CD4-positive, CD25-positive, alpha-beta regulatory T cell (primary cell): ENCODE results near the gene LDAH. TPM values are rescaled to one million over a fixed set of nuclear protein-coding genes. Genes with fewer than 3 reads are reported as not detected.
A peak's percentile ranks its signal among the peaks of the same experiment; 100 is the strongest.

Experiments used
- ATAC-seq, 2 donors: fragments of 150-1000 bp; cut with Tn5 transposase; one replicate each; pipeline ENCODE4 v1.10.0; 2021; ENCODE audit warnings: low read depth in 2 of 2, moderate number of reproducible peaks in 2 of 2, moderate library complexity in 1 of 2
- DNase-seq, 3 donors: peaks; one replicate each; pipeline versions ENCODE4 v3.0.0 to v3.0.0-alpha.2; 2012 to 2022; ENCODE audit warnings: mixed read lengths in 1 of 3
- H3K27ac ChIP-seq: one replicate; pipeline ENCODE4 v1.7.0; 2013; ENCODE audit warnings: mild to moderate bottlenecking, low read length; ENCODE audit not compliant: insufficient read depth, poor library complexity, severe bottlenecking
- H3K27me3 ChIP-seq: one replicate; pipeline ENCODE4 v1.7.0; 2013; ENCODE audit warnings: low read length; ENCODE audit not compliant: control insufficient read depth, insufficient read depth
- H3K36me3 ChIP-seq: one replicate; pipeline ENCODE4 v1.7.0; 2013; ENCODE audit warnings: mild to moderate bottlenecking, low read length, moderate library complexity; ENCODE audit not compliant: control insufficient read depth, insufficient read depth
- H3K4me1 ChIP-seq: 2 replicates; pipeline ENCODE4 v1.7.0; 2013; ENCODE audit warnings: mild to moderate bottlenecking, low read length; ENCODE audit not compliant: insufficient read depth, control insufficient read depth, poor library complexity, severe bottlenecking
- H3K4me3 ChIP-seq: one replicate; pipeline ENCODE4 v1.7.0; 2013; ENCODE audit warnings: low read depth, mild to moderate bottlenecking, low read length, moderate library complexity
- H3K9me3 ChIP-seq, 2 experiments: 1 replicate in 1 of 2; 2 replicates in 1 of 2; pipeline ENCODE4 v1.7.0; 2013; ENCODE audit warnings: low read length in 2 of 2, mild to moderate bottlenecking in 1 of 2, moderate library complexity in 1 of 2; ENCODE audit not compliant: control insufficient read depth in 2 of 2
- H3K27ac Mint-ChIP-seq, 3 donors: one replicate each; pipeline ENCODE4 v1.8.0; 2020 to 2022; ENCODE audit warnings: mild to moderate bottlenecking in 3 of 3, mixed read lengths in 3 of 3, moderate library complexity in 2 of 3
- H3K27me3 Mint-ChIP-seq: one replicate; pipeline ENCODE4 v1.8.0; 2022; ENCODE audit warnings: mild to moderate bottlenecking, mixed read lengths
- H3K36me3 Mint-ChIP-seq: one replicate; pipeline ENCODE4 v1.8.0; 2020; ENCODE audit warnings: mixed read lengths
- H3K4me1 Mint-ChIP-seq, 4 donors: one replicate each; pipeline ENCODE4 v1.8.0; 2020 to 2022; ENCODE audit warnings: mixed read lengths in 4 of 4, mild to moderate bottlenecking in 1 of 4
- H3K4me3 Mint-ChIP-seq, 4 donors: one replicate each; pipeline ENCODE4 v1.8.0; 2020 to 2022; ENCODE audit warnings: mild to moderate bottlenecking in 4 of 4, mixed read lengths in 4 of 4, moderate library complexity in 3 of 4
- H3K9me3 Mint-ChIP-seq, 7 donors: one replicate each; pipeline ENCODE4 v1.8.0; 2020 to 2022; ENCODE audit warnings: mixed read lengths in 7 of 7, mild to moderate bottlenecking in 3 of 7, moderate library complexity in 2 of 7
- polyA plus RNA-seq, 4 donors: library from polyadenylated mRNA; unstranded; fragments of 300-500 nt; fragmentation: Illumina TruSeq; gene quantifications; one replicate each; pipeline ENCODE4 v1.2.3, GENCODE V29; 2021
- total RNA-seq: library from RNA; stranded (reverse); gene quantifications from one replicate; pipeline ENCODE4 v1.2.3, GENCODE V29; 2022

LDAH gene
- total and polyA plus RNA-seq, 5 donors from 2014 or later, result 13.8 to 16.8 (median 14.9) TPM

GRCh38 chr2:20704886-20705285 lies 118.0 kb downstream of the LDAH start:
- Mint-ChIP-seq H3K36me3 (peaks cover 28% of the 10 kb centered on the region), H3K27me3 (no peaks in the 10 kb centered on the region), H3K4me3 (no peak overlapping the region), H3K9me3 (peaks cover 0 to 2% (median 0%) of the 10 kb centered on the region in 7 donors), H3K4me1 (peaks cover under 1 to 11% (median 4%) of the 10 kb centered on the region in 4 donors), H3K27ac (no peak overlapping the region)
- no peaks in the 10 kb centered on the region for H3K9me3 ChIP-seq
- no peak overlapping the region for H3K27ac ChIP-seq
- no peak for DNase-seq
- no peak for ATAC-seq
- H3K27me3 ChIP-seq, result no peaks in the 10 kb centered on the region
- H3K4me1 ChIP-seq, result no peaks in the 10 kb centered on the region
- no peak overlapping the region for H3K4me3 ChIP-seq
- H3K36me3 ChIP-seq, result peaks cover under 1% of the 10 kb centered on the region

GRCh38 chr2:20702563-20702962 lies 120.3 kb downstream of the LDAH start:
- H3K36me3 Mint-ChIP-seq, result peaks cover 35% of the 10 kb centered on the region
- no peak overlapping the region for H3K4me3 Mint-ChIP-seq
- H3K9me3 Mint-ChIP-seq, result peaks cover 0 to 2% (median 0%) of the 10 kb centered on the region in 7 donors
- no peak for ATAC-seq
- Histone ChIP-seq H3K27me3 (no peaks in the 10 kb centered on the region), H3K4me1 (no peaks in the 10 kb centered on the region), H3K4me3 (no peak overlapping the region), H3K36me3 (peaks cover 2% of the 10 kb centered on the region), H3K27ac (no peak overlapping the region), H3K9me3 (no peaks in the 10 kb centered on the region)
- no peaks in the 10 kb centered on the region for H3K27me3 Mint-ChIP-seq
- H3K4me1 Mint-ChIP-seq, result peaks cover 8 to 11% (median 10%) of the 10 kb centered on the region in 4 donors
- H3K27ac Mint-ChIP-seq, result no peak overlapping the region
- DNase-seq, result no peak

- peaks cover 43% of the 10 kb centered on the region for H3K36me3 Mint-ChIP-seq
- no peak overlapping the region for H3K4me3 ChIP-seq
Observed at GRCh38 chr2:20698916-20699613, 123.8 kb downstream of the LDAH start.

GRCh38 chr2:20697322-20697934 lies 125.5 kb downstream of the LDAH start:
- peak overlapping the region in 1 of 3 donors; percentile 15 for H3K27ac Mint-ChIP-seq
- DNase-seq, result no peak
- H3K36me3 Mint-ChIP-seq, result peaks cover 41% of the 10 kb centered on the region

More at GRCh38 chr2:20698916-20699613, 123.8 kb downstream of the LDAH start:
- peaks cover 3 to 11% (median 7%) of the 10 kb centered on the region in 4 donors for H3K4me1 Mint-ChIP-seq
- H3K27me3 Mint-ChIP-seq, result no peaks in the 10 kb centered on the region
- Histone ChIP-seq H3K36me3 (peaks cover 10% of the 10 kb centered on the region), H3K27ac (no peak overlapping the region), H3K4me1 (no peaks in the 10 kb centered on the region), H3K9me3 (no peaks in the 10 kb centered on the region), H3K27me3 (no peaks in the 10 kb centered on the region)
- ATAC-seq (no peak), DNase-seq (no peak)
- H3K27ac Mint-ChIP-seq, result peak overlapping the region in 1 of 3 donors; percentile 12
- H3K9me3 Mint-ChIP-seq, result no peaks in the 10 kb centered on the region
- no peak overlapping the region for H3K4me3 Mint-ChIP-seq

GRCh38 chr2:20696366-20696765 lies 126.5 kb downstream of the LDAH start:
- Histone ChIP-seq H3K27ac (no peak overlapping the region), H3K27me3 (no peaks in the 10 kb centered on the region), H3K4me1 (no peaks in the 10 kb centered on the region), H3K4me3 (no peak overlapping the region), H3K36me3 (peaks cover 15% of the 10 kb centered on the region), H3K9me3 (no peaks in the 10 kb centered on the region)
- no peaks in the 10 kb centered on the region for H3K9me3 Mint-ChIP-seq
- no peak overlapping the region for H3K4me3 Mint-ChIP-seq
- ATAC-seq (no peak), DNase-seq (no peak)
- H3K36me3 Mint-ChIP-seq, result peaks cover 39% of the 10 kb centered on the region
- peaks cover 3 to 11% (median 7%) of the 10 kb centered on the region in 4 donors for H3K4me1 Mint-ChIP-seq
- H3K27ac Mint-ChIP-seq, result no peak overlapping the region
- H3K27me3 Mint-ChIP-seq, result no peaks in the 10 kb centered on the region

More at GRCh38 chr2:20697322-20697934, 125.5 kb downstream of the LDAH start:
- H3K27ac ChIP-seq, result no peak overlapping the region
- H3K4me1 Mint-ChIP-seq, result peaks cover 3 to 11% (median 7%) of the 10 kb centered on the region in 4 donors
- H3K4me3 ChIP-seq, result no peak overlapping the region
- no peaks in the 10 kb centered on the region for H3K9me3 Mint-ChIP-seq
- H3K36me3 ChIP-seq, result peaks cover 15% of the 10 kb centered on the region
- H3K4me3 Mint-ChIP-seq, result no peak overlapping the region
- no peaks in the 10 kb centered on the region for H3K4me1 ChIP-seq
- H3K27me3 ChIP-seq, result no peaks in the 10 kb centered on the region
- H3K9me3 ChIP-seq, result no peaks in the 10 kb centered on the region
- H3K27me3 Mint-ChIP-seq, result no peaks in the 10 kb centered on the region
- ATAC-seq, result no peak

GRCh38 chr2:20693317-20693716 lies 129.6 kb downstream of the LDAH start:
- H3K9me3 ChIP-seq, result peaks cover 0 to 2% of the 10 kb centered on the region in 2 experiments
- DNase-seq (no peak), ATAC-seq (no peak)
- Mint-ChIP-seq H3K9me3 (no peaks in the 10 kb centered on the region), H3K4me3 (no peak overlapping the region), H3K36me3 (peaks cover 36% of the 10 kb centered on the region), H3K4me1 (no peaks in the 10 kb centered on the region), H3K27me3 (no peaks in the 10 kb centered on the region), H3K27ac (no peak overlapping the region)
- H3K27me3 ChIP-seq, result no peaks in the 10 kb centered on the region
- H3K4me3 ChIP-seq, result no peak overlapping the region
- no peaks in the 10 kb centered on the region for H3K4me1 ChIP-seq
- H3K27ac ChIP-seq, result no peak overlapping the region
- H3K36me3 ChIP-seq, result peaks cover 20% of the 10 kb centered on the region

- no peak for DNase-seq
- no peaks in the 10 kb centered on the region for H3K27me3 Mint-ChIP-seq
- no peaks in the 10 kb centered on the region for H3K4me1 Mint-ChIP-seq
- no peaks in the 10 kb centered on the region for H3K9me3 Mint-ChIP-seq
- no peaks in the 10 kb centered on the region for H3K27me3 ChIP-seq
- no peaks in the 10 kb centered on the region for H3K4me1 ChIP-seq
- ATAC-seq, result no peak
- no peak overlapping the region for H3K27ac ChIP-seq
- H3K4me3 ChIP-seq, result no peak overlapping the region
- peaks cover 42% of the 10 kb centered on the region for H3K36me3 Mint-ChIP-seq
- H3K4me3 Mint-ChIP-seq, result no peak overlapping the region
- peaks cover 27% of the 10 kb centered on the region for H3K36me3 ChIP-seq
- H3K27ac Mint-ChIP-seq, result no peak overlapping the region
- peaks cover 0 to 2% of the 10 kb centered on the region in 2 experiments for H3K9me3 ChIP-seq
Observed at GRCh38 chr2:20692081-20692480, 130.8 kb downstream of the LDAH start.
